Duodenal mucosa (tissue), 2 donors: Measurements from ENCODE around the gene RFT1.
"Not testable (repeated sequence)": the region's sequence is repeated elsewhere in the genome, so short reads cannot be mapped to it uniquely, and the experiment has no call there.

Source experiments
- H3K27ac ChIP-seq: one replicate; pipeline ENCODE4 v1.7.0; 2013; ENCODE audit warnings: low read depth, low read length
- H3K27me3 ChIP-seq, 2 donors: one replicate each; pipeline ENCODE4 v1.7.0; 2013; ENCODE audit warnings: low read length in 2 of 2, control low read depth in 1 of 2; ENCODE audit not compliant: insufficient read depth in 2 of 2, control insufficient read depth in 1 of 2
- H3K36me3 ChIP-seq, 2 donors: one replicate each; pipeline ENCODE4 v1.7.0; 2013; ENCODE audit warnings: low read length in 2 of 2, control low read depth in 1 of 2; ENCODE audit not compliant: insufficient read depth in 2 of 2, control insufficient read depth in 1 of 2
- H3K4me1 ChIP-seq, 2 donors: one replicate each; pipeline ENCODE4 v1.7.0; 2013; ENCODE audit warnings: low read length in 2 of 2, control low read depth in 1 of 2; ENCODE audit not compliant: insufficient read depth in 2 of 2, control insufficient read depth in 1 of 2
- H3K4me3 ChIP-seq, 2 donors: one replicate each; pipeline ENCODE4 v1.7.0; 2013; ENCODE audit warnings: low read length in 2 of 2, low read depth in 1 of 2
- H3K9ac ChIP-seq, 2 donors: one replicate each; pipeline ENCODE4 v1.7.0; 2013; ENCODE audit warnings: low read length in 2 of 2, low read depth in 1 of 2
- H3K9me3 ChIP-seq, 2 donors: one replicate each; pipeline ENCODE4 v1.7.0; 2013; ENCODE audit warnings: low read length in 2 of 2, control low read depth in 1 of 2; ENCODE audit not compliant: control insufficient read depth in 1 of 2

Gene RFT1

GRCh38 chr3:53072653-53073552 lies 57.3 kb downstream of the RFT1 start:
- no peak overlapping the region for H3K27ac ChIP-seq
- H3K9ac ChIP-seq = peak overlapping the region; percentile 67 to 69
- peak overlapping the region; percentile 85 to 87 for H3K4me3 ChIP-seq
- H3K36me3 ChIP-seq = no peaks in the 10 kb centered on the region
- no peaks in the 10 kb centered on the region for H3K27me3 ChIP-seq
- H3K9me3 ChIP-seq = no peaks in the 10 kb centered on the region
- H3K4me1 ChIP-seq = peaks cover 10 to 15% of the 10 kb centered on the region in 2 donors

GRCh38 chr3:53071882-53072431 lies 58.3 kb downstream of the RFT1 start:
- no peaks in the 10 kb centered on the region for H3K27me3 ChIP-seq
- H3K27ac ChIP-seq = no peak overlapping the region
- no peaks in the 10 kb centered on the region for H3K36me3 ChIP-seq
- H3K4me3 ChIP-seq = peak overlapping the region; percentile 85 to 87
- H3K9me3 ChIP-seq = no peaks in the 10 kb centered on the region
- H3K9ac ChIP-seq = peak overlapping the region; percentile 67 to 69
- peaks cover 10 to 15% of the 10 kb centered on the region in 2 donors for H3K4me1 ChIP-seq

GRCh38 chr3:53069422-53070068 lies 60.7 kb downstream of the RFT1 start:
- Histone ChIP-seq H3K27ac (no peak overlapping the region), H3K9ac (no peak overlapping the region), H3K36me3 (no peaks in the 10 kb centered on the region), H3K9me3 (no peaks in the 10 kb centered on the region), H3K4me1 (peaks cover 10 to 15% of the 10 kb centered on the region in 2 donors), H3K4me3 (no peak overlapping the region), H3K27me3 (peaks cover 0 to 2% of the 10 kb centered on the region in 2 donors)

- Histone ChIP-seq H3K27ac (no peak overlapping the region), H3K4me3 (no peak overlapping the region), H3K27me3 (peaks cover 0 to 5% of the 10 kb centered on the region in 2 donors), H3K9me3 (no peaks in the 10 kb centered on the region), H3K9ac (no peak overlapping the region), H3K4me1 (peaks cover 4 to 9% of the 10 kb centered on the region in 2 donors), H3K36me3 (no peaks in the 10 kb centered on the region)
Observed at GRCh38 chr3:53068176-53068575, 62.1 kb downstream of the RFT1 start.

GRCh38 chr3:53067567-53067966 lies 62.7 kb downstream of the RFT1 start:
- Histone ChIP-seq H3K9ac (no peak overlapping the region), H3K4me1 (peaks cover 4 to 8% of the 10 kb centered on the region in 2 donors), H3K27me3 (peaks cover 0 to 5% of the 10 kb centered on the region in 2 donors), H3K9me3 (no peaks in the 10 kb centered on the region), H3K4me3 (no peak overlapping the region), H3K36me3 (no peaks in the 10 kb centered on the region), H3K27ac (no peak overlapping the region)

GRCh38 chr3:53065841-53066480 lies 64.3 kb downstream of the RFT1 start:
- H3K4me3 ChIP-seq = no peak overlapping the region
- peaks cover 0 to 5% of the 10 kb centered on the region in 2 donors for H3K27me3 ChIP-seq
- no peak overlapping the region for H3K9ac ChIP-seq
- no peaks in the 10 kb centered on the region for H3K9me3 ChIP-seq
- H3K4me1 ChIP-seq = no peaks in the 10 kb centered on the region
- H3K36me3 ChIP-seq = no peaks in the 10 kb centered on the region
- no peak overlapping the region for H3K27ac ChIP-seq

GRCh38 chr3:53062905-53063304 lies 67.3 kb downstream of the RFT1 start:
- H3K4me1 ChIP-seq = no peaks in the 10 kb centered on the region
- no peak overlapping the region for H3K4me3 ChIP-seq
- peaks cover 0 to 5% of the 10 kb centered on the region in 2 donors for H3K27me3 ChIP-seq
- no peak overlapping the region for H3K27ac ChIP-seq
- no peak overlapping the region for H3K9ac ChIP-seq
- H3K36me3 ChIP-seq = no peaks in the 10 kb centered on the region
- no peaks in the 10 kb centered on the region for H3K9me3 ChIP-seq

- H3K36me3 ChIP-seq = no peaks in the 10 kb centered on the region
- no peak overlapping the region for H3K4me3 ChIP-seq
- H3K9me3 ChIP-seq = no peaks in the 10 kb centered on the region
- H3K9ac ChIP-seq = no peak overlapping the region
- H3K27me3 ChIP-seq = no peaks in the 10 kb centered on the region
- no peaks in the 10 kb centered on the region for H3K4me1 ChIP-seq
- no peak overlapping the region for H3K27ac ChIP-seq
Observed at GRCh38 chr3:53056442-53056841, 73.8 kb downstream of the RFT1 start.

GRCh38 chr3:53054233-53054632 lies 76.0 kb downstream of the RFT1 start:
- not testable (repeated sequence) for H3K36me3 ChIP-seq, H3K27me3 ChIP-seq, H3K27ac ChIP-seq, H3K9ac ChIP-seq, H3K4me1 ChIP-seq, H3K9me3 ChIP-seq, H3K4me3 ChIP-seq

GRCh38 chr3:53051929-53052328 lies 78.3 kb downstream of the RFT1 start:
- H3K36me3 ChIP-seq = no peaks in the 10 kb centered on the region
- no peaks in the 10 kb centered on the region for H3K4me1 ChIP-seq
- H3K27me3 ChIP-seq = no peaks in the 10 kb centered on the region
- no peaks in the 10 kb centered on the region for H3K9me3 ChIP-seq
- no peak overlapping the region for H3K27ac ChIP-seq
- H3K9ac ChIP-seq = no peak overlapping the region
- no peak overlapping the region for H3K4me3 ChIP-seq
